Endothelial cell (in vitro differentiated cells): ENCODE measurements around the gene EHMT1. TPM values are rescaled to one million over a fixed set of nuclear protein-coding genes. Genes with fewer than 3 reads are reported as not detected.

ENCODE experiments used
- DNase-seq: peaks from one replicate; pipeline ENCODE4 v3.0.0; 2021; ENCODE audit warnings: low spot score
- H3K27ac Mint-ChIP-seq: one replicate; pipeline ENCODE4 v1.8.0; 2021; ENCODE audit warnings: mixed read lengths, inconsistent platforms; ENCODE audit not compliant: unreplicated experiment
- H3K27me3 Mint-ChIP-seq: one replicate; pipeline ENCODE4 v1.8.0; 2021; ENCODE audit warnings: mild to moderate bottlenecking, moderate library complexity, mixed read lengths, inconsistent platforms; ENCODE audit not compliant: unreplicated experiment
- H3K36me3 Mint-ChIP-seq: one replicate; pipeline ENCODE4 v1.8.0; 2021; ENCODE audit warnings: mild to moderate bottlenecking, low read depth, mixed read lengths, inconsistent platforms; ENCODE audit not compliant: unreplicated experiment
- H3K4me1 Mint-ChIP-seq: one replicate; pipeline ENCODE4 v1.8.0; 2021; ENCODE audit warnings: mild to moderate bottlenecking, mixed read lengths, inconsistent platforms; ENCODE audit not compliant: unreplicated experiment
- H3K4me3 Mint-ChIP-seq: one replicate; pipeline ENCODE4 v1.8.0; 2021; ENCODE audit warnings: mild to moderate bottlenecking, mixed read lengths, inconsistent platforms; ENCODE audit not compliant: unreplicated experiment
- H3K9me3 Mint-ChIP-seq: one replicate; pipeline ENCODE4 v1.8.0; 2021; ENCODE audit warnings: mixed read lengths, inconsistent platforms; ENCODE audit not compliant: unreplicated experiment
- CTCF ChIP-seq: fragments of 200-600 bp; sonication (generic); IDR thresholded peaks from one replicate; pipeline ENCODE4 v1.5.0; 2021; ENCODE audit warnings: antibody characterized with exemption; ENCODE audit not compliant: unreplicated experiment
- total RNA-seq: library from RNA; stranded (reverse); fragmentation: NEBNext Ultra II Directional; extraction: Animal tissue kit (Norgen Biotek cat#: 25700); gene quantifications from one replicate; pipeline ENCODE4 v1.2.1, GENCODE V29; 2021; ENCODE audit not compliant: unreplicated experiment

Gene EHMT1
- total RNA-seq, 1 donor from 2014 or later: 120 TPM

- no peak for TF ChIP-seq CTCF
- Mint-ChIP-seq H3K36me3 (peaks cover 28% of the 10 kb centered on the region), H3K4me1 (peaks cover 13% of the 10 kb centered on the region), H3K27me3 (peaks cover 9% of the 10 kb centered on the region), H3K9me3 (peaks cover 10% of the 10 kb centered on the region), H3K27ac (no peak overlapping the region), H3K4me3 (no peak overlapping the region)
- DNase-seq: no peak
Observed at GRCh38 chr9:137707361-137707760, 88.6 kb downstream of the EHMT1 start.

GRCh38 chr9:137708590-137709284, 89.9 kb downstream of the EHMT1 start:
- H3K4me3 Mint-ChIP-seq: no peak overlapping the region
- no peak overlapping the region for H3K27ac Mint-ChIP-seq
- H3K27me3 Mint-ChIP-seq: peaks cover 10% of the 10 kb centered on the region
- peaks cover 21% of the 10 kb centered on the region for H3K36me3 Mint-ChIP-seq
- H3K4me1 Mint-ChIP-seq: peaks cover 13% of the 10 kb centered on the region
- peaks cover 2% of the 10 kb centered on the region for H3K9me3 Mint-ChIP-seq
- no peak for DNase-seq
- TF ChIP-seq CTCF: no peak

- H3K9me3 Mint-ChIP-seq: no peaks in the 10 kb centered on the region
- peaks cover 10% of the 10 kb centered on the region for H3K27me3 Mint-ChIP-seq
- no peak for DNase-seq
- no peak overlapping the region for H3K4me3 Mint-ChIP-seq
- no peak overlapping the region for H3K27ac Mint-ChIP-seq
- no peak for TF ChIP-seq CTCF
- H3K4me1 Mint-ChIP-seq: peaks cover 13% of the 10 kb centered on the region
- peaks cover 19% of the 10 kb centered on the region for H3K36me3 Mint-ChIP-seq
Observed at GRCh38 chr9:137709411-137710101, 90.8 kb downstream of the EHMT1 start.

GRCh38 chr9:137710704-137711103, 91.9 kb downstream of the EHMT1 start:
- Mint-ChIP-seq H3K27ac (no peak overlapping the region), H3K27me3 (peaks cover 7% of the 10 kb centered on the region), H3K4me1 (peaks cover 11% of the 10 kb centered on the region), H3K4me3 (peak overlapping the region; percentile 49), H3K9me3 (no peaks in the 10 kb centered on the region), H3K36me3 (peaks cover 28% of the 10 kb centered on the region)
- no peak for TF ChIP-seq CTCF
- no peak for DNase-seq

- peak overlapping the region; percentile 15 for H3K4me3 Mint-ChIP-seq
- no peak for TF ChIP-seq CTCF
- H3K9me3 Mint-ChIP-seq: no peaks in the 10 kb centered on the region
- peaks cover 35% of the 10 kb centered on the region for H3K36me3 Mint-ChIP-seq
- peaks cover 11% of the 10 kb centered on the region for H3K4me1 Mint-ChIP-seq
- peaks cover 9% of the 10 kb centered on the region for H3K27me3 Mint-ChIP-seq
- DNase-seq: no peak
- H3K27ac Mint-ChIP-seq: no peak overlapping the region
Observed at GRCh38 chr9:137711678-137712105, 92.9 kb downstream of the EHMT1 start.
